Tibial nerve (tissue), 4 donors: ENCODE data around the gene NET1. TPM values are rescaled to one million over a fixed set of nuclear protein-coding genes. Genes with fewer than 3 reads are reported as not detected.

Experiments used
- DNase-seq, 2 donors: peaks; one replicate each; pipeline ENCODE4 v3.0.0-alpha.2; 2019; ENCODE audit warnings: low spot score in 2 of 2
- H3K27ac ChIP-seq, 4 donors: fragments of 200-600 bp; sonication (generic) in 3 of 4; one replicate each; pipeline ENCODE4 v1.5.1; 2017 to 2019; ENCODE audit warnings: mild to moderate bottlenecking in 1 of 4
- H3K27me3 ChIP-seq, 2 donors: fragments of 200-600 bp; sonication (generic) in 1 of 2; one replicate each; pipeline versions ENCODE4 v1.5.1 to v1.6.0; 2017 to 2019
- H3K36me3 ChIP-seq, 3 donors: fragments of 200-600 bp; sonication (generic); one replicate each; pipeline ENCODE4 v1.5.1; 2018 to 2019
- H3K4me1 ChIP-seq, 4 donors: fragments of 200-600 bp; sonication (generic) in 3 of 4; one replicate each; pipeline ENCODE4 v1.5.1; 2017 to 2019
- H3K4me3 ChIP-seq, 4 donors: fragments of 200-600 bp; sonication (generic) in 3 of 4; one replicate each; pipeline ENCODE4 v1.5.1; 2017 to 2019; ENCODE audit warnings: mild to moderate bottlenecking in 1 of 4, moderate library complexity in 1 of 4
- H3K9me3 ChIP-seq, 4 donors: fragments of 200-600 bp; sonication (generic) in 3 of 4; one replicate each; pipeline ENCODE4 v1.5.1; 2017 to 2019
- EP300 ChIP-seq, 2 donors: sonication (generic); formaldehyde crosslinking; IDR thresholded peaks; one replicate each; pipeline ENCODE4 v1.6.1; 2017; ENCODE audit warnings: antibody characterized with exemption in 2 of 2, mild to moderate bottlenecking in 1 of 2
- POLR2A ChIP-seq, 2 donors: fragments of 450-650 bp; IDR thresholded peaks; one replicate each; pipeline ENCODE4 v1.6.1; 2017; ENCODE audit warnings: antibody characterized with exemption in 2 of 2, mild to moderate bottlenecking in 2 of 2, moderate library complexity in 2 of 2
- WGBS, 2 donors: methylation state at CpG; one replicate each; pipeline ENCODE4 v1.1.5; 2018; 5-methylcytosine and 5-hydroxymethylcytosine counted together
- total RNA-seq, 4 donors: library from RNA; depleted of rRNA; stranded (reverse); fragments of >200 nt; gene quantifications; one replicate each; pipeline ENCODE4 v1.1.0, GENCODE V29; 2016
- TF ChIP-seq, protein P1 (sequence below), 5 experiments: fragments of 200-600 bp in 3 of 5; fragments of 450-650 bp in 2 of 5; sonication (generic) in 3 of 5; IDR thresholded peaks; one replicate each; pipeline ENCODE4 v1.5.1; 2016 to 2019; ENCODE audit warnings: antibody characterized with exemption in 5 of 5, mild to moderate bottlenecking in 3 of 5, moderate library complexity in 2 of 5

Gene NET1
- total RNA-seq, 4 donors from 2014 or later, result 66.0 to 133 (median 91.3) TPM

DNA sequence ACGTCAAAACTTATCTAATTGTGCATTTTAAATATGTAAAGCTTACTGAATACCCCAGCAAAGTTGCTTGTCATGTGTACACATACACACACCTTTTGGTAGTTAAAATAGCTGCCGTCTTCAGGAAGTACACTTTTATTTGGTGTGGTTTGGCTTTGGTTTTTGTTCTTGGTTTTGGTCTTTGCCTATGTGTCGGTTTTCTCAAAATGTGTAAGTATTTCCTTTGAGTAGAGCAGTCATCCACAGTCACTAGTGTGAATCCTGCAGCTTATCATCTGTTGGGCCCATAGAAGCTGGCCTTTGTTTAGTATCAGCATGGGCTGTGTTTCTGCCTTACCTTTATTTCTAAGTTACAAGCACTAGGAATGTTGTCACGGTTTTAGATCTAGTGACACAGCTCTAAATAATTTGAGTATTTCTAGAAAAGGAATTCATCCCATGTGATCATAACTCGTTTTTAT is 35.3 kb downstream of the NET1 start:
- WGBS, 2 donors, result 42% methylated on average over 5 of the region's 5 CpGs
- Histone ChIP-seq H3K4me1 (peaks cover 0 to 35% (median 0%) of the 10 kb centered on the region in 4 donors), H3K9me3 (no peaks in the 10 kb centered on the region), H3K27me3 (no peaks in the 10 kb centered on the region), H3K4me3 (peak overlapping the region; percentile 0 to 61 (median 58)), H3K36me3 (peaks cover 0 to 7% (median 0%) of the 10 kb centered on the region in 3 donors), H3K27ac (peak overlapping the region; percentile 61 to 85 (median 74))
- DNase-seq, result no peak
- TF ChIP-seq EP300 (IDR thresholded peaks at IDR 0.05) (no peak), POLR2A (IDR thresholded peaks at IDR 0.05) (no peak)
- TF ChIP-seq, protein P1, sequence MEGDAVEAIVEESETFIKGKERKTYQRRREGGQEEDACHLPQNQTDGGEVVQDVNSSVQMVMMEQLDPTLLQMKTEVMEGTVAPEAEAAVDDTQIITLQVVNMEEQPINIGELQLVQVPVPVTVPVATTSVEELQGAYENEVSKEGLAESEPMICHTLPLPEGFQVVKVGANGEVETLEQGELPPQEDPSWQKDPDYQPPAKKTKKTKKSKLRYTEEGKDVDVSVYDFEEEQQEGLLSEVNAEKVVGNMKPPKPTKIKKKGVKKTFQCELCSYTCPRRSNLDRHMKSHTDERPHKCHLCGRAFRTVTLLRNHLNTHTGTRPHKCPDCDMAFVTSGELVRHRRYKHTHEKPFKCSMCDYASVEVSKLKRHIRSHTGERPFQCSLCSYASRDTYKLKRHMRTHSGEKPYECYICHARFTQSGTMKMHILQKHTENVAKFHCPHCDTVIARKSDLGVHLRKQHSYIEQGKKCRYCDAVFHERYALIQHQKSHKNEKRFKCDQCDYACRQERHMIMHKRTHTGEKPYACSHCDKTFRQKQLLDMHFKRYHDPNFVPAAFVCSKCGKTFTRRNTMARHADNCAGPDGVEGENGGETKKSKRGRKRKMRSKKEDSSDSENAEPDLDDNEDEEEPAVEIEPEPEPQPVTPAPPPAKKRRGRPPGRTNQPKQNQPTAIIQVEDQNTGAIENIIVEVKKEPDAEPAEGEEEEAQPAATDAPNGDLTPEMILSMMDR (IDR thresholded peaks at IDR 0.05), result no peak

DNA sequence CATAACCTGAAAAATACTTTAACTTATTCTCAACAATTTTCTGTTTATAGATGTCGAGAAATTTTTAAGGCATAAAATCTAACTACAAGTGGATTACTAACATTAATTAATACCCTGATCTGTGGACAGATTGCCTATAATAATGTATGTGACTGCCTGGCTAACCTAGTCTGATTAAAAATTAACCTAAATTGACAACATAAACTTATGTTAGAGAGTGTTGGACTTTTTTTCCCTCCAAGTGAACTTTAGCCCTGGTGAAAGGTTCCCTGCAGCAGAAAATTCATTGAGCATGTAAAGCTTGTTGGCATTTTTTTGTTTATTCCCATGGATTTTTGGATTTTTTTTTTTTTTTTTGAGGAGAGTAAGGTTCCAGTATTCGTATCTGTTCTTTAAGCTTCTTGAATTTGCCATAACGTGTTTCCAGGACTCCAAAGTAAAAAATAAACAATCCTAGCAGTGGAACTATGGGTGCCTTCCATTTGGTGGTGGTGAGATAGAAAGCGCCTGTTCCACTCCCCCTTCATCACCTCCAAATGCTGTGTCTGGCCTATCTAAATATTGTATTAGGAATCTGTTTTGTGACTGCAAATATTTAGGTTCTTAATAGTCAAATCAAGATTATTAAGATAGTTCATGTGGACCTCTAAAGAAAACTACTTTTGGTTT is 36.1 kb downstream of the NET1 start:
- no peaks in the 10 kb centered on the region for H3K27me3 ChIP-seq
- H3K36me3 ChIP-seq, result peaks cover 0 to 15% (median 0%) of the 10 kb centered on the region in 3 donors
- peaks cover 0 to 35% (median 0%) of the 10 kb centered on the region in 4 donors for H3K4me1 ChIP-seq
- H3K27ac ChIP-seq, result peak overlapping the region in 3 of 4 donors; percentile 73 to 85 (median 76)
- TF ChIP-seq POLR2A (IDR thresholded peaks at IDR 0.05), result no peak
- TF ChIP-seq, protein P1 (IDR thresholded peaks at IDR 0.05), result no peak
- 70 to 78% methylated on average over 4 of the region's 4 CpGs for WGBS, 2 donors
- H3K9me3 ChIP-seq, result no peaks in the 10 kb centered on the region
- peak overlapping the region; percentile 0 to 61 (median 58) for H3K4me3 ChIP-seq
- no peak for DNase-seq

DNA sequence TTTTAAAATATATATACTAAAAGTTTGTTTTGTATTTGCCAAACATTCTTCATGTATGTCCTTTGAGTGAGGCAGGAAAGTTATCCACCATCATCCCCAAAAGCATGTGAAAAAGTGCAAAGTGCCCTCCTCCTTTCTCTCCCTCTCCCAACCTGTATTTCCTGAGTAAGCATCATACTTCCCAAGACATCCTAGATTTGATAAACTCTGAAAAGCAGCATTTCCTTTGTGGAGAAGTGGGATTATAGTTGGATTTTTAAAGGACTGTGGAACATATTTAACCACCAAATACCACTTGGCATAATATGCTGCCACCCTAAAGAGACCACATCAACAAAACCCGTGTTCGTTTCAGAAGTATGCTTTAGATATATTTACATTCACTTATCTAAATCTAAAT is 36.9 kb downstream of the NET1 start:
- Histone ChIP-seq H3K4me1 (peaks cover 0 to 35% (median 0%) of the 10 kb centered on the region in 4 donors), H3K4me3 (peak overlapping the region in 3 of 4 donors; percentile 19 to 58 (median 57)), H3K36me3 (peaks cover 0 to 23% (median 0%) of the 10 kb centered on the region in 3 donors), H3K9me3 (no peaks in the 10 kb centered on the region), H3K27me3 (no peaks in the 10 kb centered on the region), H3K27ac (peak overlapping the region in 3 of 4 donors; percentile 67 to 85 (median 76))
- no peak for DNase-seq
- WGBS, 2 donors, result 41 to 42% methylated on average over 2 of the region's 2 CpGs
- TF ChIP-seq, protein P1 (IDR thresholded peaks at IDR 0.05), result no peak
- TF ChIP-seq POLR2A (IDR thresholded peaks at IDR 0.05) (no peak), EP300 (IDR thresholded peaks at IDR 0.05) (no peak)

DNA sequence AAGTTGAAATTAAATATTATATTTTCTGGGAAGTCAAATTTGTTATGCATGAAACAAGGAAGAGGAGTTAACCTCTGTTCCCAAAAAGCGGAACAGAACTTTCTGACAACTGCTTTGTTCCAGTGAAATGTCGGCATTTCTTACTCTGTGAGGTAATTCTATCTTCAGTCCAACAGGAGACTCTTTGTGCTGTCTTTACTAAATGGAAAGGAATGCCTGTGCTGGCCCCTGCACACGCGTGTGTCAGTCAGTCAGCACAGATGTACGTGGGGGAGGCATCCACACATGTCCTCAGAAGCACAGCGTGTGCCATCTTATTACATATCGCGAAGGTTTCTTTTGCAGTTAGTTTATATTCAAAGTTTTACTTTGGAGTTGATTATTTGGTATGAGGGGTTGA is 37.5 kb downstream of the NET1 start:
- Histone ChIP-seq H3K4me1 (peaks cover 0 to 35% (median 0%) of the 10 kb centered on the region in 4 donors), H3K9me3 (no peaks in the 10 kb centered on the region), H3K27me3 (no peaks in the 10 kb centered on the region), H3K27ac (peak overlapping the region in 3 of 4 donors; percentile 67 to 85 (median 76)), H3K4me3 (peak overlapping the region; percentile 2 to 58 (median 38)), H3K36me3 (peaks cover 0 to 29% (median 0%) of the 10 kb centered on the region in 3 donors)
- DNase-seq, result no peak
- TF ChIP-seq EP300 (IDR thresholded peaks at IDR 0.05), result peak in 1 of 2 donors; percentile 58
- TF ChIP-seq POLR2A (IDR thresholded peaks at IDR 0.05), result no peak
- TF ChIP-seq, protein P1 (IDR thresholded peaks at IDR 0.05), result peak in 3 of 5 experiments; percentile 12 to 23 (median 18)
- 32 to 36% methylated on average over 8 of the region's 8 CpGs for WGBS, 2 donors
